Measurements from ENCODE around the gene FAM228B.

DNA sequence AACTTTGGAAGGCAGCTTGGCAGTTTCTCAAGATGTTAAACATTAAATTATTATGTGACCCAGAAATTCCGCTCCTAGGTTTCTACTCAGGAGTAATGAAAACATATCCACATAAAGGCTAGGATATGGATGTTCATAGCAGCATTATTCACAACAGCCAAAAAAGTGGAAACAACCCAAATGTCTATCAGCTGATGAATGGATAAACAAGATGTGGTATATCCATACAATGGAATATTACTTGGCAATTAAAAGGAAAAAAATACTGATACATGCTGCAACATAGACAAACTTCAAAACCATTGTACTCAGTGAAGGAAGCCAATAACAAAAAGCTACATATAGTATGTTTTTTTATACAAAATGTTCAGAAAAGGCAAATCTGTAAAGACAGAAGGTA is 39.2 kb downstream of the FAM228B start:
- TF ChIP-seq POLR2A (IDR thresholded peaks at IDR 0.05): no peak
- TF ChIP-seq, protein P1, sequence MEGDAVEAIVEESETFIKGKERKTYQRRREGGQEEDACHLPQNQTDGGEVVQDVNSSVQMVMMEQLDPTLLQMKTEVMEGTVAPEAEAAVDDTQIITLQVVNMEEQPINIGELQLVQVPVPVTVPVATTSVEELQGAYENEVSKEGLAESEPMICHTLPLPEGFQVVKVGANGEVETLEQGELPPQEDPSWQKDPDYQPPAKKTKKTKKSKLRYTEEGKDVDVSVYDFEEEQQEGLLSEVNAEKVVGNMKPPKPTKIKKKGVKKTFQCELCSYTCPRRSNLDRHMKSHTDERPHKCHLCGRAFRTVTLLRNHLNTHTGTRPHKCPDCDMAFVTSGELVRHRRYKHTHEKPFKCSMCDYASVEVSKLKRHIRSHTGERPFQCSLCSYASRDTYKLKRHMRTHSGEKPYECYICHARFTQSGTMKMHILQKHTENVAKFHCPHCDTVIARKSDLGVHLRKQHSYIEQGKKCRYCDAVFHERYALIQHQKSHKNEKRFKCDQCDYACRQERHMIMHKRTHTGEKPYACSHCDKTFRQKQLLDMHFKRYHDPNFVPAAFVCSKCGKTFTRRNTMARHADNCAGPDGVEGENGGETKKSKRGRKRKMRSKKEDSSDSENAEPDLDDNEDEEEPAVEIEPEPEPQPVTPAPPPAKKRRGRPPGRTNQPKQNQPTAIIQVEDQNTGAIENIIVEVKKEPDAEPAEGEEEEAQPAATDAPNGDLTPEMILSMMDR (IDR thresholded peaks at IDR 0.05): no peak
- no peak for TF ChIP-seq EP300 (IDR thresholded peaks at IDR 0.05)
- TF ChIP-seq POLR2AphosphoS5 (IDR thresholded peaks at IDR 0.05): no peak
